Keratinocyte (primary cell): ENCODE data around the gene SLC35E2B.
"Not testable (repeated sequence)": the region's sequence is repeated elsewhere in the genome, so short reads cannot be mapped to it uniquely, and the experiment has no call there.

Experiments
- EZH2 ChIP-seq: IDR thresholded peaks from one replicate; pipeline ENCODE4 v1.6.1; 2012; ENCODE audit warnings: inconsistent platforms, mild to moderate bottlenecking, low read length, moderate library complexity
- TF ChIP-seq, protein P1 (sequence below), 3 experiments: IDR thresholded peaks in 1 of 3; conservative IDR thresholded peaks in 1 of 3; optimal IDR thresholded peaks in 1 of 3; 2 replicates in 2 of 3; 3 replicates in 1 of 3; pipeline versions ENCODE3 to v1.5.1; 2011; ENCODE audit warnings: low read length in 3 of 3, mild to moderate bottlenecking in 3 of 3, moderate library complexity in 2 of 3, control low read depth in 1 of 3, inconsistent platforms in 1 of 3; ENCODE audit not compliant: insufficient read depth in 2 of 3; ENCODE audit errors: extremely low read depth in 1 of 3

DNA sequence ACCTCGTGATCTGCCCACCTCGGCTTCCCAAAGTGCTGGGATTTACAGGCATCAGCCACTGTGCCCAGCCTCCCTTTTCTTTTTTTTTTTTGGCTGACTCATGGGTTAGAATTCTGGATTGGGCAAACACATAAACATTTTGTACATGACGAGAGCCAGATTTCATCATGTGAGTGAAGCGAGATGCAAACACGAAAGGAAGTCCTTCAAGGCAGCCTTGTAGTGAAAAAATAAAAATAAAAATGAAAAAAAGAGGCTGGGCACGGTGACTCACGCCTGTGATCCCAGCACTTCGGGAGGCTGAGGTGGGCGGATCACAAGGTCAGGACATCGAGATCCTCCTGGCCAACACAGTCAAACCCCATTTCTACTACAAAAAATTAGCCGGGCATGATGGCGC is 48.4 kb upstream of the SLC35E2B start:
- TF ChIP-seq, protein P1, sequence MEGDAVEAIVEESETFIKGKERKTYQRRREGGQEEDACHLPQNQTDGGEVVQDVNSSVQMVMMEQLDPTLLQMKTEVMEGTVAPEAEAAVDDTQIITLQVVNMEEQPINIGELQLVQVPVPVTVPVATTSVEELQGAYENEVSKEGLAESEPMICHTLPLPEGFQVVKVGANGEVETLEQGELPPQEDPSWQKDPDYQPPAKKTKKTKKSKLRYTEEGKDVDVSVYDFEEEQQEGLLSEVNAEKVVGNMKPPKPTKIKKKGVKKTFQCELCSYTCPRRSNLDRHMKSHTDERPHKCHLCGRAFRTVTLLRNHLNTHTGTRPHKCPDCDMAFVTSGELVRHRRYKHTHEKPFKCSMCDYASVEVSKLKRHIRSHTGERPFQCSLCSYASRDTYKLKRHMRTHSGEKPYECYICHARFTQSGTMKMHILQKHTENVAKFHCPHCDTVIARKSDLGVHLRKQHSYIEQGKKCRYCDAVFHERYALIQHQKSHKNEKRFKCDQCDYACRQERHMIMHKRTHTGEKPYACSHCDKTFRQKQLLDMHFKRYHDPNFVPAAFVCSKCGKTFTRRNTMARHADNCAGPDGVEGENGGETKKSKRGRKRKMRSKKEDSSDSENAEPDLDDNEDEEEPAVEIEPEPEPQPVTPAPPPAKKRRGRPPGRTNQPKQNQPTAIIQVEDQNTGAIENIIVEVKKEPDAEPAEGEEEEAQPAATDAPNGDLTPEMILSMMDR (optimal IDR thresholded peaks at IDR 0.05 in 1 of 3, IDR thresholded peaks at IDR 0.05 in 1 of 3, conservative IDR thresholded peaks at IDR 0.05 in 1 of 3; ENCODE audit: extremely low read depth in 1 of 3, insufficient read depth in 2 of 3, low read length in 3 of 3): not testable (repeated sequence)
- TF ChIP-seq EZH2: not testable (repeated sequence)
